Neural cell (in vitro differentiated cells): ENCODE data around the gene ADAM23.

ENCODE experiments used
- EP300 ChIP-seq: fragments of 450-650 bp; conservative IDR thresholded peaks from 2 replicates; pipeline ENCODE4 v1.6.1; 2014; ENCODE audit warnings: antibody characterized with exemption, mild to moderate bottlenecking, moderate library complexity; ENCODE audit not compliant: poor library complexity, severe bottlenecking
- RAD21 ChIP-seq: fragments of 450-650 bp; conservative IDR thresholded peaks from 2 replicates; pipeline ENCODE4 v1.6.1; 2014; ENCODE audit warnings: antibody characterized with exemption, mild to moderate bottlenecking, moderate library complexity
- TAF1 ChIP-seq: IDR thresholded peaks from 2 replicates; pipeline ENCODE4 v1.6.1; 2012; ENCODE audit warnings: low read depth
- TF ChIP-seq, protein P1 (sequence below): fragments of 450-650 bp; IDR thresholded peaks from 2 replicates; pipeline ENCODE4 v1.5.1; 2014; ENCODE audit warnings: antibody characterized with exemption, mild to moderate bottlenecking, moderate library complexity; ENCODE audit not compliant: poor library complexity, severe bottlenecking

DNA sequence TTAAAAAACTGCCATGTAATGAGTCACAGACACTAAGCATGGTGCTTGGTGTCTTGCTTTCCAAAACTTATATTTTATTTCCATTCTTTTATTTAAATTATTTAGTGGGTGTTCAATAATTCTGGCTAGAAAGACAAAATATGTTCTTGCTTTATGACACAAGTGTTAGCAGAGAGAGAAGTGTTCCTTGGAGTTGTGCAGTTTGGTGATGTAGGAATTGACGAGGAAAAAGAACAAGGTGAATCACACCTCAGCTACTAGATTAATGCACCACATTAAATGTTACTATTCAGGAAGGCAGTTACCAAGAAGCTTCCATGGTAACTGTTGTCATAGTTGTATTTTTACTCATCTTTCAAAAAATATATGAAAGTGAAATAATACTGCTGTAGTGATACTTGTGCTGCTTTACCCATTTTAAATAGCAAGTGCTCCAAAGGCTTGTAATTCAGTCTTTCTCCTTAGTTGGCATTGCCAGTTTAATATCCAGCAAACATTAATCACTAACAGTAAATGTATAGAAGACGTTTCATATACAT is 28.3 kb downstream of the ADAM23 start:
- TF ChIP-seq EP300 = no peak
- TF ChIP-seq, protein P1, sequence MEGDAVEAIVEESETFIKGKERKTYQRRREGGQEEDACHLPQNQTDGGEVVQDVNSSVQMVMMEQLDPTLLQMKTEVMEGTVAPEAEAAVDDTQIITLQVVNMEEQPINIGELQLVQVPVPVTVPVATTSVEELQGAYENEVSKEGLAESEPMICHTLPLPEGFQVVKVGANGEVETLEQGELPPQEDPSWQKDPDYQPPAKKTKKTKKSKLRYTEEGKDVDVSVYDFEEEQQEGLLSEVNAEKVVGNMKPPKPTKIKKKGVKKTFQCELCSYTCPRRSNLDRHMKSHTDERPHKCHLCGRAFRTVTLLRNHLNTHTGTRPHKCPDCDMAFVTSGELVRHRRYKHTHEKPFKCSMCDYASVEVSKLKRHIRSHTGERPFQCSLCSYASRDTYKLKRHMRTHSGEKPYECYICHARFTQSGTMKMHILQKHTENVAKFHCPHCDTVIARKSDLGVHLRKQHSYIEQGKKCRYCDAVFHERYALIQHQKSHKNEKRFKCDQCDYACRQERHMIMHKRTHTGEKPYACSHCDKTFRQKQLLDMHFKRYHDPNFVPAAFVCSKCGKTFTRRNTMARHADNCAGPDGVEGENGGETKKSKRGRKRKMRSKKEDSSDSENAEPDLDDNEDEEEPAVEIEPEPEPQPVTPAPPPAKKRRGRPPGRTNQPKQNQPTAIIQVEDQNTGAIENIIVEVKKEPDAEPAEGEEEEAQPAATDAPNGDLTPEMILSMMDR = no peak
- TF ChIP-seq TAF1 = no peak
- TF ChIP-seq RAD21 = no peak
